IMR-90 (cell line): ENCODE data around the gene MYO5A. TPM values are rescaled to one million over a fixed set of nuclear protein-coding genes. Genes with fewer than 3 reads are reported as not detected.

Experiments used
- ATAC-seq: fragments of 200-7000 bp; cut with Tn5 transposase; 2 replicates; pipeline ENCODE4 v1.9.1; 2020; ENCODE audit warnings: low read depth, mild to moderate bottlenecking, moderate library complexity
- BruUV-seq: library from RNA; stranded (reverse); fragments of 400-500 nt; replicated peaks from 2 replicates; lab custom pipeline; 2021; lab: Mats Ljungman, UMichigan
- CTCF ChIA-PET: fragments of 300-600 bp; formaldehyde crosslinking; extraction: SDS; loops from one replicate; lab custom pipeline; 2021; ENCODE audit warnings: antibody characterized with exemption; lab: Yijun Ruan, JAX
- POLR2A ChIA-PET: fragments of 300-600 bp; sonication (Branson Sonifier 250); formaldehyde crosslinking; loops from one replicate; lab custom pipeline; 2022; ENCODE audit warnings: antibody characterized with exemption; ENCODE audit not compliant: unreplicated experiment; lab: Charles Lee
- DNase-seq: peaks from one replicate; pipeline ENCODE4 v3.0.0; 2013
- H2AFZ ChIP-seq: replicated peaks from 2 replicates; pipeline ENCODE3; 2013; ENCODE audit warnings: low read length, mild to moderate bottlenecking; ENCODE audit not compliant: poor library complexity
- H2AK5ac ChIP-seq: 2 replicates; pipeline ENCODE4 v1.6.1; 2013; ENCODE audit warnings: low read depth, low read length, inconsistent platforms
- H2AK9ac ChIP-seq: replicated peaks from 2 replicates; pipeline ENCODE3; 2013; ENCODE audit warnings: mild to moderate bottlenecking, low read depth, low read length, moderate library complexity; ENCODE audit not compliant: poor library complexity
- H2BK120ac ChIP-seq: 2 replicates; pipeline ENCODE4 v1.6.1; 2013; ENCODE audit warnings: low read depth, low read length, inconsistent platforms
- H2BK15ac ChIP-seq: 3 replicates; pipeline ENCODE4 v1.6.1; 2013; ENCODE audit warnings: low read depth, low read length, inconsistent platforms
- H2BK20ac ChIP-seq: 2 replicates; pipeline ENCODE4 v1.6.1; 2013; ENCODE audit warnings: low read depth, mild to moderate bottlenecking, inconsistent platforms, low read length, moderate library complexity
- H2BK5ac ChIP-seq: 2 replicates; pipeline ENCODE4 v1.6.1; 2013; ENCODE audit warnings: mild to moderate bottlenecking, low read depth, low read length, inconsistent platforms; ENCODE audit not compliant: poor library complexity, severe bottlenecking
- H3K14ac ChIP-seq: replicated peaks from 2 replicates; pipeline ENCODE4 v1.6.1; 2013; ENCODE audit warnings: low read depth, low read length, inconsistent platforms
- H3K18ac ChIP-seq: 2 replicates; pipeline ENCODE4 v1.6.1; 2013; ENCODE audit warnings: low read depth, low read length, control low read depth
- H3K23ac ChIP-seq: 2 replicates; pipeline ENCODE4 v1.6.1; 2013; ENCODE audit warnings: low read depth, low read length, inconsistent platforms
- H3K27ac ChIP-seq: 2 replicates; pipeline ENCODE4 v1.5.1; 2013; ENCODE audit warnings: mild to moderate bottlenecking, control low read depth, low read length; ENCODE audit not compliant: insufficient read depth
- H3K27me3 ChIP-seq: 2 replicates; pipeline ENCODE4 v1.6.1; 2013; ENCODE audit warnings: low read length; ENCODE audit not compliant: control insufficient read depth, insufficient read depth
- H3K36me3 ChIP-seq: 2 replicates; pipeline ENCODE4 v1.6.1; 2013; ENCODE audit warnings: low read length, mixed read lengths; ENCODE audit not compliant: control insufficient read depth, insufficient read depth
- H3K4ac ChIP-seq: 2 replicates; pipeline ENCODE4 v1.6.1; 2013; ENCODE audit warnings: low read depth, low read length, inconsistent platforms
- H3K4me1 ChIP-seq: 2 replicates; pipeline ENCODE4 v1.6.1; 2013; ENCODE audit warnings: low read length, mixed read lengths; ENCODE audit not compliant: control insufficient read depth, insufficient read depth
- H3K4me2 ChIP-seq: 2 replicates; pipeline ENCODE4 v1.6.1; 2013; ENCODE audit warnings: low read depth, mild to moderate bottlenecking, control low read depth, low read length, moderate library complexity
- H3K4me3 ChIP-seq: 2 replicates; pipeline ENCODE4 v1.5.1; 2013; ENCODE audit warnings: low read depth, mild to moderate bottlenecking, control low read depth, low read length, moderate library complexity; ENCODE audit not compliant: insufficient read depth
- H3K56ac ChIP-seq: 2 replicates; pipeline ENCODE4 v1.6.1; 2013; ENCODE audit warnings: low read length, inconsistent platforms; ENCODE audit not compliant: insufficient read depth; ENCODE audit errors: extremely low read depth
- H3K79me1 ChIP-seq, 2 experiments: 2 replicates each; pipeline ENCODE4 v1.6.1; 2013; ENCODE audit warnings: low read length in 2 of 2, inconsistent platforms in 1 of 2, low read depth in 1 of 2
- H3K9ac ChIP-seq: 2 replicates; pipeline ENCODE4 v1.6.1; 2013; ENCODE audit warnings: low read depth, low read length, control low read depth
- H3K9me1 ChIP-seq: 2 replicates; pipeline ENCODE4 v1.6.1; 2013; ENCODE audit warnings: low read length, inconsistent platforms; ENCODE audit not compliant: insufficient read depth
- H3K9me3 ChIP-seq: 2 replicates; pipeline ENCODE4 v1.6.1; 2013; ENCODE audit warnings: low read length; ENCODE audit not compliant: control insufficient read depth, insufficient read depth
- H4K20me1 ChIP-seq: 2 replicates; pipeline ENCODE4 v1.6.1; 2013; ENCODE audit warnings: low read length, inconsistent platforms; ENCODE audit not compliant: insufficient read depth
- H4K5ac ChIP-seq: 2 replicates; pipeline ENCODE4 v1.6.1; 2013; ENCODE audit warnings: mild to moderate bottlenecking, low read depth, low read length, control low read depth
- H4K8ac ChIP-seq, 2 experiments: 2 replicates each; pipeline ENCODE4 v1.6.1; 2013; ENCODE audit warnings: low read depth in 2 of 2, low read length in 2 of 2, control low read depth in 1 of 2, inconsistent platforms in 1 of 2
- H4K91ac ChIP-seq: 2 replicates; pipeline ENCODE4 v1.6.1; 2013; ENCODE audit warnings: low read depth, low read length, inconsistent platforms; ENCODE audit not compliant: insufficient read depth
- BHLHE40 ChIP-seq: fragments of 150-350 bp; IDR thresholded peaks from 2 replicates; pipeline ENCODE4 v1.6.1; 2016; ENCODE audit warnings: mild to moderate bottlenecking, low read depth, low read length
- CEBPB ChIP-seq: IDR thresholded peaks from 2 replicates; pipeline ENCODE4 v1.6.1; 2012; ENCODE audit warnings: low read depth, low read length, improper control_type of control experiment
- CHD1 ChIP-seq: IDR thresholded peaks from 2 replicates; pipeline ENCODE4 v1.6.1; 2012; ENCODE audit warnings: low read depth, low read length, improper control_type of control experiment
- ELK1 ChIP-seq: fragments of 150-350 bp; IDR thresholded peaks from 2 replicates; pipeline ENCODE4 v1.6.1; 2016; ENCODE audit warnings: low read depth, mild to moderate bottlenecking, low read length, moderate library complexity, borderline replicate concordance
- FOS ChIP-seq: fragments of 150-350 bp; IDR thresholded peaks from 2 replicates; pipeline ENCODE4 v1.6.1; 2016; ENCODE audit warnings: low read depth, low read length
- MAZ ChIP-seq: IDR thresholded peaks from 2 replicates; pipeline ENCODE4 v1.6.1; 2012; ENCODE audit warnings: low read depth, mild to moderate bottlenecking, low read length, improper control_type of control experiment, moderate library complexity, borderline replicate concordance
- NFE2L2 ChIP-seq: fragments of 150-350 bp; IDR thresholded peaks from 2 replicates; pipeline ENCODE4 v1.6.1; 2016; ENCODE audit warnings: low read depth, mild to moderate bottlenecking, low read length
- POLR2A ChIP-seq: IDR thresholded peaks from 2 replicates; pipeline ENCODE4 v1.6.1; 2012; ENCODE audit warnings: mild to moderate bottlenecking, low read depth, low read length
- RAD21 ChIP-seq: IDR thresholded peaks from 2 replicates; pipeline ENCODE4 v1.6.1; 2012; ENCODE audit warnings: low read length, improper control_type of control experiment
- WGBS, 2 experiments: methylation state at CpG; one replicate each; pipeline versions ENCODE4 v1.1.5 to v1.1.7; 2013; ENCODE audit warnings: missing lambda C conversion rate in 2 of 2; ENCODE audit not compliant: insufficient read length in 1 of 2; ENCODE audit errors: extremely low coverage in 2 of 2; 5-methylcytosine and 5-hydroxymethylcytosine counted together
- dilution Hi-C: fragments of 300-500 bp; cut with HindIII; formaldehyde crosslinking; loops from one replicate; pipeline ENCODE4 v1.14.3; 2018; ENCODE audit warnings: low sequenced_read_pairs; ENCODE audit not compliant: unreplicated experiment
- in situ Hi-C: fragments of 300-500 bp; cut with MboI; formaldehyde crosslinking; loops from 3 replicates; pipeline ENCODE4 v1.14.3; 2019; ENCODE audit warnings: low sequenced_read_pairs, inconsistent platforms, mixed read lengths
- intact Hi-C: fragments of 100-400 bp; cut with micrococcal nuclease; formaldehyde crosslinking; loops from 2 replicates; pipeline ENCODE4 v1.10.0; 2022
- polyA plus RNA-seq, 3 experiments: library from polyadenylated mRNA; depleted of rRNA; stranded (reverse); fragments of >200 nt; gene quantifications; 2 replicates each; pipeline ENCODE4 v1.2.3, GENCODE V29; 2012; ENCODE audit warnings: low replicate concordance in 1 of 3
- total RNA-seq: library from RNA; depleted of rRNA; stranded (reverse); fragments of >200 nt; gene quantifications from 2 replicates; pipeline ENCODE4 v1.2.3, GENCODE V29; 2012

MYO5A gene
- total and polyA plus RNA-seq, 2 of the 4 experiments (the other 2 are of a cell fraction) = 19.4 to 69.2 TPM

- H2BK5ac ChIP-seq = no peak overlapping the region
- DNase-seq (no peak), ATAC-seq (no peak)
- H3K4me1 ChIP-seq = peaks cover 7% of the 10 kb centered on the region; the same call in 1 of the 2 replicates
- H2AFZ ChIP-seq = no peak overlapping the region
- H3K36me3 ChIP-seq = peaks cover 3% of the 10 kb centered on the region
- no peak overlapping the region for H2BK15ac ChIP-seq
- H3K56ac ChIP-seq = no peak overlapping the region
- H3K9me3 ChIP-seq = no peaks in the 10 kb centered on the region
- no peak overlapping the region for H3K4ac ChIP-seq
- in situ Hi-C loops = loop anchor here (10.0 kb wide), 1 partner anchor 397 kb away; no protein-coding TSS in a partner anchor
- H2AK5ac ChIP-seq = no peak overlapping the region
- intact Hi-C loops = loop anchor here (5.0 kb wide), 1 partner anchor 189 kb away; the partner anchor contains the start of gene MYO5A
- no peak overlapping the region for H2AK9ac ChIP-seq
- WGBS, 2 experiments = no CpG with 5 or more reads among the region's 3 CpGs
- H4K8ac ChIP-seq = no peak overlapping the region
- no peaks in the 10 kb centered on the region; the same call in 1 of the 2 replicates for H4K20me1 ChIP-seq
- ChIA-PET CTCF (interaction anchor here (0.8 kb wide), 1 partner anchor 83 kb away, joined by 3 read pairs; no protein-coding TSS in a partner anchor), POLR2A (no interaction called here)
- no peak overlapping the region for H3K9ac ChIP-seq
- no peak overlapping the region for H3K23ac ChIP-seq
- H3K79me1 ChIP-seq = no peaks in the 10 kb centered on the region
- no TSS peak for BruUV-seq
- H3K4me2 ChIP-seq = no peak overlapping the region
- no peak for TF ChIP-seq NFE2L2
- no peak for TF ChIP-seq BHLHE40
- no peak for TF ChIP-seq CHD1
- no peak for TF ChIP-seq FOS
- TF ChIP-seq MAZ = no peak
- TF ChIP-seq CEBPB = no peak
- TF ChIP-seq RAD21 = no peak
- TF ChIP-seq ELK1 = no peak
- TF ChIP-seq POLR2A = no peak
- H3K4me3 ChIP-seq = no peak overlapping the region
- no peak overlapping the region for H2BK20ac ChIP-seq
- H3K14ac ChIP-seq = 0 out of 2 replicates have a peak overlapping the region, but pooled peaks have one; percentile 48
- H4K5ac ChIP-seq = peak overlapping the region; percentile 54; the same call in 1 of the 2 replicates
- peaks cover 6% of the 10 kb centered on the region for H3K9me1 ChIP-seq
- dilution Hi-C loops = no loop called here
- no peak overlapping the region for H3K18ac ChIP-seq
- H4K91ac ChIP-seq = no peak overlapping the region
- no peak overlapping the region for H3K27ac ChIP-seq
- H2BK120ac ChIP-seq = peak overlapping the region; percentile 29; the same call in 1 of the 2 replicates
- H3K27me3 ChIP-seq = no peaks in the 10 kb centered on the region
Measured at GRCh38 chr15:52338058-52338457, 190.6 kb downstream of the MYO5A start.
